Left hindlimb (tissue), 1 donor: ENCODE data around the gene RFX7.
A peak's percentile ranks its signal among the peaks of the same experiment; 100 is the strongest.

ENCODE experiments used
- DNase-seq: peaks from one replicate; pipeline ENCODE4 v3.0.0-alpha.2; 2018

RFX7 gene

GRCh38 chr15:56124391-56124790 is 119.3 kb downstream of the RFX7 start:
- DNase-seq = no peak

DNA sequence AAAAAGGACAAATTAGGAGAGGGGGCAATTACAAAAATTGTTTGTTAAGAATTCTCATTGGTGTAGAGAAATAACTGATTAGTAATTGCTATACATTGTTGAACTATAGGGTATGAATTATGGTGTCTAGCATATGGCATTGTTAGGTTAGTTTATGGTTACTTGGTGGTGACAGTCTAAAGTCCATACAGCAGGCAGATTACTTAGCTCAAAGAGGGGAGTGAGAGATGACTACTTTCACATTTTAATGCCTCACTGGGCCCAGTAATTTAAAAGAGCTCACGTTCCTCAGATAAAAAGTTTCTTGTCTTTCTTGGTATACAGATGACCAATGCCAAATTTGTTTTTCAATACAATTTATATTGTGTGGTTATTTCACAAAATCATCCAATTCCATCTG is 137.8 kb downstream of the RFX7 start:
- no peak for DNase-seq

GRCh38 chr15:56102441-56102840 is 141.2 kb downstream of the RFX7 start:
- peak; percentile 77 for DNase-seq

DNA sequence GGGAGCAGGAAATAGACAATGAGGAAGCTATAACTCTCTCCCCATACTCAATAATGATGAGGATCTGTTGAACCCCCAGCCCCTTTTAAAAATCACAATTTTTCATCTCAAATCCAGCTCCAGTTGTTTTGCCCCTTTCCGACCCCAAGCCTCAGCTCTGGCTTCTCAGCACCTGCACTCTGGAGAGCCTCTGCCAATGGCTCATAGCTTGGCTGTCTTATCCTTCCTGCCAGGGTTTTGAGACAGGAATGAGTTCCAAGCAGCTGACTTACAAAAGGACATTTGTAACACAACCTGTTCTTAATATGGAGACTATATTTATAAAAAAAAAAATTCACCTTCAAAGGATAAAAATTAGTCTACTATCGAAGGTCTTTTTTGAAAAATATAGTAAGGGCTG is 144.4 kb downstream of the RFX7 start:
- DNase-seq = no peak

DNA sequence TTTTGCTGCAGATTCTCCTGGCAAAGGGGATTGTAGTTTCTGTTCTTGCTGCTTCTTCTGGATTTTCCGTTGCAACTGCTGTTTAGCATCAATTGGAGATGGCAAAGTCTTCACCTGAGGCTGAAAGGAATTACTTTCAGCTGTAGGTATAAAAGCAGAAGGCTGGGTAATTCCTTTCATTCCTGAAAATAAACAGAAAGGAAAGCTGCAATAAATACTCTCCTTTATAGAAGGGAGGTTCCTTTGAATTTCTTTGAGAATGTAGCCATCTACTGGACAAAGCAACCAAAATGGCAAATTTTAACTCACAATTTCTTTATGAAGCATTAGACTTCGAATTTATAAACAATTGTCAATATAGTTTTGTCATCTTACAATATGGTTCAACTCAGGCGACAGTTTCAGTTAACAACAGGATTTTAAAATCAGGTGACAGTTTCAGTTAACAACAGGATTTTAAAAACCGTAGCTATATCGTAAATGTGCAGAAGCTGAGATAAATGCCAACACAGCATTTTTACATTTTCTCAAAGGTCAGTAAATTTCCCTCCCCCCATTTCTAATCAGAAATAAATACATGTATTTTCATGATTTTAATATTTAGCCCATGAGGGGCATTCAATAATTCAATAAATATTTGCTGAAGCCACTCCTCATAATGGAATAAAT is 145.3 kb downstream of the RFX7 start:
- DNase-seq = no peak

- DNase-seq = no peak
Measured at GRCh38 chr15:56095406-56095805, 148.3 kb downstream of the RFX7 start.

DNA sequence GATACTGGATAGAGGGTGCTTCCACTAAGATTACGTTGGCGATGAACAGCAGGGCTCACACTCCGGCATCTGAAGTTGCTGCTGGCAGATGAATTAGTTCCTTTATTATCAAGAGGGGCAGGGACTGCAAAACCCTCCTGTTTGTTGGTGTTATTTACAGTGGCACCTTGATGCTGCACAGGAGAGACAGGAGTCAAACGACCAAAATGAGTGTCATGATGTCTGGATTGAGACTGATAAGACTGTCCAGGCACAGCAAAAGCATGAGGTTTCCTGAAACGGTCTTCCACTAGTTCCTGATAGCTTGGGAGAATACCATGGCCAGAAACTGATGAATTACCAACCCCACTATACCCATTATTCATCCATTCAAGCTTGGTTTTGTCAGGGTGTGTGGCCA is 149.5 kb downstream of the RFX7 start:
- no peak for DNase-seq

- DNase-seq = no peak
Measured at GRCh38 chr15:56088389-56088788, 155.3 kb downstream of the RFX7 start.

GRCh38 chr15:56086566-56086965 is 157.1 kb downstream of the RFX7 start:
- DNase-seq = no peak

DNA sequence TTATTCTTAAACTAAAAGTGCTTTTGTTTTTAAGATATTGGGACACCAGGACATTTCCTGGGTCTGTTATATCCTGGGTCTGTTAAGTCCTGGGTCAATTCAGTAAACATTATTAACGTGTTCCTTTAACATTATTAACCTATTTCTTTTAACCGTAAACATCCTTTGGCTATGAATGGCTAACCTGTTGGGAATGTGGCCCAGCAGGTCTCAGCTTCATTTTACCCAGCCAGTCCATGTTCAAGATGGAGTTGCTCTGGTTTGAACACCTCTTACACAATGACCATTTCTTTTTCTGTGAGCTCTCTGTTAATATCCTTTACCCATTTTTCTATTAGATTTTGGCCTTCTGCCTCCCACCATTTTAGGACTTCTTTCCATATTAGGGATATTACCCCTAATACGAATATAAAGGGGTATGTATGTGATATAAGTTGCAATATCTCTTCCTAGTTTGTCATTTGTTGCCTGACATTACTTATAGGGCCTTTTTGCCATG is 161.4 kb downstream of the RFX7 start:
- DNase-seq = no peak

GRCh38 chr15:56077081-56077480 is 166.6 kb downstream of the RFX7 start:
- DNase-seq = no peak

GRCh38 chr15:56076640-56077039 is 167.0 kb downstream of the RFX7 start:
- DNase-seq = no peak

GRCh38 chr15:56074481-56075265 is 169.0 kb downstream of the RFX7 start:
- DNase-seq = no peak

- no peak for DNase-seq
Measured at GRCh38 chr15:56064152-56064551, 179.5 kb downstream of the RFX7 start.

DNA sequence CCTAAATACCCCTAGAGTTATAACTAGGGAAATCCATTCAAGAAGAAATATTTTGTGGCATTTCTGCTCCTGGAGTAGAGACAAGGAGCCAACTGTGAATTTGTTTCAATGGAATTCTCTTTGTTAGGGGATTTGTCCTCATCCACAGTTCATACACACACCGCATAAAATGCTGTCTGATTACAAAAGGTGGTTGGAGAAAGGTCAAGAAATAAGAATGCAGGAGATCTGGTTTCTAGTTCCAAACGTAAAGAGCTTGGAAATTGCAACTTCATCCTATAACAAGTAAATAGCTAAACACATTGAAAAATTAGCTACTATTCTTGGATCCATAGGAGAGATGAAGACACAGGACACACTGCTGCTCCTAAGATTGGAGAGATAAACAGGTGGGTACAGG is 184.0 kb downstream of the RFX7 start:
- DNase-seq = no peak

GRCh38 chr15:56058986-56059385 is 184.7 kb downstream of the RFX7 start:
- no peak for DNase-seq

GRCh38 chr15:56056626-56057025 is 187.1 kb downstream of the RFX7 start:
- no peak for DNase-seq

GRCh38 chr15:56053046-56053400 is 190.7 kb downstream of the RFX7 start:
- no peak for DNase-seq

DNA sequence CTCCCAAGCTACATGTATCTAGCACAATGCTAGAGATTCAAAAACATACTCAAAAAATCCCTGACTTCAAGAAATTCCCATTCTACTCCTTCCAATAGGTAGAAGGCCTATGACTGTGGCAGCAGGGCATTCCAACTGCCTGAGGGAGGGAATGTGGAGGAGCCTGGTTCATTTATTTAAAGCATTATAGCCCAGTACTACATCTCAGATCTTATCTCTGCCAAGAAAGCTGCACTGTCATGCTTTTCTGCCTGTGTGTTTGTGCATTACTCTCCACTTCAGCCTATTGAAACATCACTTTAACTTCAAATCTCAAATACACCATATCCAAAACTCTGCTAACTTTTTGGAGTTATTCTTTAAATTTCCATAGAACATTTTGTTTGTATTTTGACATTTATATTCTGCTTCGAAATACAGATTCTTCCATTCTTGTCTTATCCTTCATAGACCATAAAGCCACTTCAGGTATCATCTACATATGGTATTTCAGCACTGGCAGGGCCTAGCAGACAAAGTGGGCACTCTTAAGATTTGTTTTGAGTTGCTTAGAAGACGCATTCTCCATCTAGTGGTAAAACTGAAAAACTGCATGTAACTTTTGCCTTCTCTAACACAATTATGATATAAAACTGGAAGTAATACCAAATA is 191.2 kb downstream of the RFX7 start:
- DNase-seq = no peak

DNA sequence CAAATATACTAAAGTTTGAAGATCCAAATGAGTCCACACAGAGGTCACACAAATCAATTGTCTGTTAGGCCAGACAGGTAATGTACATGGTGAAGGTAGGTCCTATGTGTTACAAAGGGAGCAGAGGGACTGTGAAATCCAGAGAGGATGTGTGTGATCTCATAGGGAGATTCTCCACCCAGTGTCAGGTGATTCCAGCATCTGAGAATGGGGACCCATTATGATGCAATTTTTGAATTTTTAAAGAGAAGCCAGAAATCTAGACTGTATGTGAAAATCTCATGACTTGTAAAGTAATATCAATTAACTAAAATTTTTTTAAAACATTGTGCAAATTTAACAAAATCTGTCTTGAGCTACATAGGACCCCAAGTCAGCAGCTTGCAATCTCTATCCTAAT is 192.0 kb downstream of the RFX7 start:
- no peak for DNase-seq

DNA sequence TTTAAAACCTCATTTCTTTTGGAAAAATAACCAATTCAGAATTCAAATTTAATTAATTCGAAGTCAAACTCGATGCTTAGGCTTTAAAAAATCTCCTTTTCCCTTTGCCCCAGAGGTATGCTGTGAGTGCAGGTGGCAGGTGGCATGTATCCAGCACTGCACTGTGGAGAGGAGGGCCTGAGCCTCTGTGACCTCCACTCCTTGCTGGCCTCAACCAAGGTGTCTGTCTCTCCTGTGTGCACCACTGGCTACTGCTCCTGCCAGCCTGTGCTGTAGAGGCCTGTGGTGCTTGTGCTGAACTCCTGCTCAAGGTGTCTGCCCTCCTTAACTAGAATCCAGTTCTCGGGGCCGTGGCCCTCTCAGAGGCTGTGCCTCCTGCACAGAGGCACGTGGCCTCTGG is 194.1 kb downstream of the RFX7 start:
- DNase-seq = no peak

DNA sequence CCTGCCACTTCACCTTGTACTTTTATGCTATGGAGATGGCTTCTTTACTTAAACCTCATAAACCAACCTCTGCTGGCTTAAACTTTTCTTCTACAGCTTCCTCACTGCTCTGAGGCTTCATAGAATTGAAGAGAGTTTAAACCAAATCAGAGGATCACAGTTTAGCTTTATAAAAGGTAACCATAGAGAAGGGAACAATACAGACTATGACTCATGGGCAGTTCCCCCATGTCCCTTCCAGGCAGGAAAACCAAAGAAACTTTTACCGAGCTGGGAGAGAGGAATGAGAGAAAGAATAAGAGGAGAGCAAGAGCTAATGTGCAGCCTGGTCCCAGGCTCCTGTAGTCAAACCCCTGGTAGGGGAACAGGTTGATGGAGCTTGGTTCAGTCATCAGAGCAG is 196.3 kb downstream of the RFX7 start:
- no peak for DNase-seq

GRCh38 chr15:56045068-56045748 is 198.5 kb downstream of the RFX7 start:
- DNase-seq = no peak
